Neural cell (in vitro differentiated cells): ENCODE measurements around the gene SPATA31C2. TPM values are rescaled to one million over a fixed set of nuclear protein-coding genes. Genes with fewer than 3 reads are reported as not detected.

Experiments
- polyA plus RNA-seq: library from polyadenylated mRNA; depleted of rRNA; stranded (reverse); fragments of >200 nt; gene quantifications from 2 replicates; pipeline ENCODE4 v1.2.3, GENCODE V29; 2014

Gene SPATA31C2
- polyA plus RNA-seq, 1 donor from 2014 or later = not detected

Other genes with a start within 250 kb of the SPATA31C2 start
- not detected in 2 replicates for gene SPATA31C1, start 220.5 kb downstream of the SPATA31C2 start, polyA plus RNA-seq
- 68.0 and 72.4 TPM in 2 replicates for gene CDK20, start 163.9 kb downstream of the SPATA31C2 start, polyA plus RNA-seq
- 278 and 282 TPM in 2 replicates for gene SPIN1, start 250.0 kb upstream of the SPATA31C2 start, polyA plus RNA-seq